Sigmoid colon (tissue), 4 donors: ENCODE measurements around the gene GUK1.

Source experiments
- CTCF ChIP-seq, 4 experiments: fragments of 450-650 bp in 3 of 4; fragments of 200-600 bp in 1 of 4; IDR thresholded peaks; one replicate each; pipeline ENCODE4 v1.5.1; 2016 to 2019; ENCODE audit warnings: antibody characterized with exemption in 4 of 4, mild to moderate bottlenecking in 3 of 4, moderate library complexity in 2 of 4
- EP300 ChIP-seq, 4 donors: sonication (generic); formaldehyde crosslinking; IDR thresholded peaks; one replicate each; pipeline ENCODE4 v1.6.1; 2017; ENCODE audit warnings: antibody characterized with exemption in 4 of 4
- POLR2A ChIP-seq, 2 donors: fragments of 450-650 bp; IDR thresholded peaks; one replicate each; pipeline ENCODE4 v1.6.1; 2016; ENCODE audit warnings: antibody characterized with exemption in 2 of 2, mild to moderate bottlenecking in 2 of 2, moderate library complexity in 2 of 2
- POLR2AphosphoS5 ChIP-seq, 4 donors: sonication (generic); formaldehyde crosslinking; IDR thresholded peaks; one replicate each; pipeline ENCODE4 v1.6.1; 2017; ENCODE audit warnings: antibody characterized with exemption in 4 of 4

- TF ChIP-seq EP300 (IDR thresholded peaks at IDR 0.05) (no peak), POLR2A (IDR thresholded peaks at IDR 0.05) (no peak), CTCF (IDR thresholded peaks at IDR 0.05) (no peak), POLR2AphosphoS5 (IDR thresholded peaks at IDR 0.05) (no peak)
Measured at GRCh38 chr1:228101614-228101993, 38.5 kb upstream of the GUK1 start.
